Activated CD8-positive, alpha-beta memory T cell treated with anti-CD3 and anti-CD28 coated beads, Interleukin-2, amount 50 U/mL, for 48 hours (primary cell): ENCODE measurements around the gene C7orf57.
"Not testable (repeated sequence)": the region's sequence is repeated elsewhere in the genome, so short reads cannot be mapped to it uniquely, and the experiment has no call there.

Source experiments
- DNase-seq: peaks from one replicate; pipeline ENCODE4 v3.0.0-alpha.2; 2020

The C7orf57 gene

GRCh38 chr7:48038815-48039506 is 3.6 kb downstream of the C7orf57 start:
- DNase-seq: no peak

DNA sequence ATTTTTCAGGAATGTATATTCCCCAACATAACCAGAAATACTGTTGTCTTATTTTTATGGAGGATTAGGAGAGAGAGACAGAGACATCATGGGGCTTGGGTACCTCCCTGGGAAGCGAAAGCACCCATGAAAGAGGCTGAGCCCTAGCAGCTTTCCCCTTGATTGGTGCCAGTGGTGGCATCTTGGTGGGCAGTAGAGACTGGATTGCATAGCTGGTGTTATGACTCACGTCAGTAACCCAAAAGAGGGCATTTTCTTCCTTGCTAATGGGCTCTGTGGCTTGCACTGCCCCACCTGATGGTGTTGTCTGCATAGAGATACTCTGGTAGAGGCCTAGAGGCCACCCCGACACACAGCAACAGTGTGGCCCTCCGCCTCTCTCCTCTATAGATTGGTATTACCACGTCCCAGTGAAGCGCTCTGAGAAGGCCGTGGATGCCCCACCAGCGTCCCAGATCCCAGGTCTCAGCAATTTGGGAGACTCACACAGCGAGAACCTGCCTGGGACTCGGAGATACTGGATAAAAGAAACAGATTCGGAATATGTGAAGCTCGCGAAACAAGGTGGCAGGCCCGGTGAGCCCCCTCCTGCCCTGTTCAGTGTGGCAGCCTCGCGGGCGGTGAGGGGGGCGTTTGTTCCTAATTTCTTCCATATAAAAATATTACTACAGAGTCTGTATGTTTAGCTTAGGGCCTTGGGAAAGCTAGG is 5.8 kb downstream of the C7orf57 start:
- DNase-seq: no peak

GRCh38 chr7:48041653-48041970 is 6.3 kb downstream of the C7orf57 start:
- DNase-seq: no peak

GRCh38 chr7:48042216-48042615 is 6.9 kb downstream of the C7orf57 start:
- no peak for DNase-seq

DNA sequence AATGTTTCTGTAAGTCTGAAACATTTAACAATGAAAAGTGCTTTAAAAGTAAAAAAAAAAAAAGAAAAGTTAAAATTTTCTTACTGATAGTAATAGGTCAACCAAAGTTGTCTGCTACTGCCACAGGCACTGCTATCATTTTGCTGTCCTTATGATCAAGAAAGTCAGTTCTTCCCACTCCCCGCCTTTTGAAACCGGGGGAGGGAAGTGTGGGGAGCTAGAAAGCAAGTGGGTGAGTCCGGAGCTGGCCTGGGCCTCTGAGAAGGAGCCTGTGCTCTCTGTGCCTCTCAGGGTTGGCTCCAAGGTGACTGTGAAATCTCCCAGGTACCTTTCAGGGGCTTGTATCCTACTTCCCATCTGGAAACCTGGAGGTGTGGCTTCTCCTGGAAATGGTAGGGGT is 7.3 kb downstream of the C7orf57 start:
- no peak for DNase-seq

DNA sequence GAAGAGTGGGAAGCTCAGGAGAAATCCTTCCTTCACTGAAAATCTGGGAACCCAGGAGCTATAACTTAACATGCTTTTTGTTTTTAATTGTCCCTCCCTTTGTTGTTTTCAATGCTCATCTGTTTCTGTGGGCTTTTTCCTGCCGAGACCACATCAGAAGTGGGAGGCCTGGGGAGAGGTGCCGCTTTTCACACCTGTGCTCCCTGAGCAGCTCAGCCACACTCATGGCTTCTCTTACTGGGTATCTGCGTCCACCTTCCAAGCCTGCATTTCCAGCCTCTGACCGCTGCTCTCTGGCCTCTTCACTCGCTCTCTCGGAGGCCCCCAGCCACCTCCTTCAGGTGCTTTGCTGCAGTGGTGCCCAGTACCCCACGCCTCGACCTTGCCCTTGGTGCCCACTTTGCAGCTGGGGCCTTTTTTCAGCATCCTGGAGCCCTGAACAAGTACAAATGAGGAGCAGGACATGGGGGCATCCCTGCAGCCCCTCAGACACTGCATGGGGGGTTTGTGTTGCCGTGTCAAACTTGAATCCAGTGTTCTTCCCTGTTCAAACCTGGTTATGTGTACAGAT is 9.9 kb downstream of the C7orf57 start:
- DNase-seq: no peak

DNA sequence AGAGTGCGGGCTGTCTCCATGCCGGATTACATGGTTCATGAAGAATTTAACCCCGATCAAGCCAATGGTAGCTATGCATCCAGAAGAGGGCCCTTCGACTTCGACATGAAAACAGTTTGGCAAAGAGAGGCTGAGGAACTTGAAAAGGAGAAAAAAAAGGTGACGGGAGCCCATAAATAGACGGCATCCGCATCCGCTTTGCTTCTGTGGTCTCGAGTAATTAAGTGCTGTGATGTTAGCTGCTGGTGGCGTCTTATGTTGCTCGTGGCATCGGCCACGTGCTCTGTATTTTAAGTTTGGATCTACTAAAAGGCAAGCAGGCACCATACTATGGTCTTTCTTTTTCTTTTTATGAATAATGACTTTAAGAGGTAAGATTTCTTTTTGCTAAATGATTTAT is 11.1 kb downstream of the C7orf57 start:
- DNase-seq: no peak

DNA sequence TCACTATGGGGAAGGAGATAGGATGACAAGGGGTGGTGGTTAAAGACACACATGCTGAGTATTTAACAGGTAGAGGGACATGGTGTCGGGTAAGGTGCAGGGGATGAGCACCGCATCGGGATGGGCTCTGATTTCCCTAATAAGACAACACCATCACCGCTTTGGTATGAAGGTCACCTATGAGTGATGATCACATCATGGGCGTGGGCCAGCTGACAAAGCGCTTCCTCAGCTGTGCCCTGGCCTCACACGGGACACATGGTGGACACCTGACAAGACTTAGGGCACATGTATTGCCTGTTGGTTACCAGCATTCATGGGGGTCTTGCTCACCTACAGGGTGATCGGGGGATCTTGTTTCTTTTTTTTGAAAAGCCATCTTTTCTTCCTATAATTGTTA is 12.8 kb downstream of the C7orf57 start:
- DNase-seq: no peak

GRCh38 chr7:48049850-48050249 is 14.5 kb downstream of the C7orf57 start:
- no peak for DNase-seq

GRCh38 chr7:48052748-48053147 is 17.4 kb downstream of the C7orf57 start:
- DNase-seq: no peak

DNA sequence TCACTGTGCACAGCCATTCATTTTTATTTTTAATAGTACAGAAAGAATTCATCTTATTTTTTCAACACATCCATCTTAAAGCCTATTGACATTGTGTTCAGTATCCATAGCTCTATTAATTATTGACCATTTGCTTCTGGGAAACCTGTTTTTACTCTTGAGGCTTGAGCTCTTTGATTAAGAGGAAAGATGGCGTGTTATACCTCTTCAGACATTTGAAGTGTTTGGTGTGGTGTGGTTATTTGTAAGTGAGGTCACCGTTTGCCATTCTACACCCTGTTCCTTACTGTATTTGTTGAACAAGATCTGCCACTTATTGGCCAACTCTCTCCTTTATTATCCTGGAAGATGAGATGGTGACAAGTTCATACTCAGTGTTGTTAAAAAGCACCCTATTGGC is 18.4 kb downstream of the C7orf57 start:
- DNase-seq: no peak

- no peak for DNase-seq
Measured at GRCh38 chr7:48058990-48059389, 23.6 kb downstream of the C7orf57 start.

- no peak for DNase-seq
Measured at GRCh38 chr7:48059706-48060105, 24.4 kb downstream of the C7orf57 start.

DNA sequence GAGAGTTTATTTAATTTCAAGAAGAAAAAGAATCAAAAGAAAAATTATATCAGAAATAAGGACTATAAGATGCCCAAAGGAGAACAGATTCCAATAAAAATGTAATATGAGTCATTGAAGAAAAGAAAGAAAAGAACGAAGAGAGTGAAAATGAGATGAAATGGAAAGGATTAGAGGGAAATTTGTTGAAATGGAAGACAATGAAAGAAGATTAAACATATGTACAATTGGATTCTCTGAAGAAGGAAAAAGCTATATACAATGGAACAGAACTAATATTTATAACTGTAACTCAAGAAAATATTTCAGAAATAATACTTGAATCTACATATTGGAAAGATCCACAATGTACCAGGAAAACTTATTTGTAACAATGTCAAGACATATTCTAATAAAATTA is 28.6 kb downstream of the C7orf57 start:
- DNase-seq: no peak

DNA sequence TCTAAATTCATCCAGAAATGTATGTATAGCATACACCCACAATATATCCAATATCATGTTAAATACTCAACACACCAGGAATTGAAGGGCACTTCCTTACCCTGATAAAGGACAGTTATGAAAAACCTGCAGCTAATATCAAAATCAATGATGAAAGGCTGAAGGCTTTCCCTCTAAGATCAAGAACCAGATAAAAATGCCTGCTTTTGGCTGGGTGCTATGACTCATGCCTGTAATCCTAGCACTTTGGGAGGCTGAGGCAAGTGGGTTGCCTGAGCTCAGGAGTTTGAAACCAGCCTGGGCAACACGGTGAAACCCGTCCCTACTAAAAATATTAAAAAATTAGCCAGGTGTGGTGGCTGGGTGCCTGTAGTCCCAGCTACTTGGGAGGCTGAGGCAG is 32.1 kb downstream of the C7orf57 start:
- DNase-seq: no peak

DNA sequence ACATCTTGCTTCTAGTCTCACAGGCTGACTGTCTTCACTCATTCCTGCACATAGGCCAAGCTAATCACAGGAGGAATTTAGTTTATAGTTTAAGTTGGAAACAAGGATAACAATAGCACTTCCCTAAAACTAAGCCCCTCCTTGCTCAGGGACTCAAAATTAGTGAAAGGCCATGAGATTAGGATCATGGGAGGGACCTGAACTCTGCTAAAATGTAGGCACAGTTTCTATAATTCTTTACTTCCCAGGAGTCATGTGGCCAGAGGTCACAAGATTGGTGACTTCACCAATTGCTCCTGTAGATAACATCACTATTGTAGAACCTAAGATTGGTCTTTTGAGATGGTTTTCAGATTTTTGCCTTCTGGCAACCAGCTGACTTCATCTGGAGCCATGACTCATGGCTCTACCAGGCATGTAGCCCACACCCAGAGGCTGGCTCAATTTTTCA is 38.9 kb downstream of the C7orf57 start:
- DNase-seq: no peak

- no peak for DNase-seq
Measured at GRCh38 chr7:48077423-48077822, 42.1 kb downstream of the C7orf57 start.

- DNase-seq: no peak
Measured at GRCh38 chr7:48078470-48078869, 43.1 kb downstream of the C7orf57 start.

- DNase-seq: not testable (repeated sequence)
Measured at GRCh38 chr7:48082378-48082777, 47.0 kb downstream of the C7orf57 start.

DNA sequence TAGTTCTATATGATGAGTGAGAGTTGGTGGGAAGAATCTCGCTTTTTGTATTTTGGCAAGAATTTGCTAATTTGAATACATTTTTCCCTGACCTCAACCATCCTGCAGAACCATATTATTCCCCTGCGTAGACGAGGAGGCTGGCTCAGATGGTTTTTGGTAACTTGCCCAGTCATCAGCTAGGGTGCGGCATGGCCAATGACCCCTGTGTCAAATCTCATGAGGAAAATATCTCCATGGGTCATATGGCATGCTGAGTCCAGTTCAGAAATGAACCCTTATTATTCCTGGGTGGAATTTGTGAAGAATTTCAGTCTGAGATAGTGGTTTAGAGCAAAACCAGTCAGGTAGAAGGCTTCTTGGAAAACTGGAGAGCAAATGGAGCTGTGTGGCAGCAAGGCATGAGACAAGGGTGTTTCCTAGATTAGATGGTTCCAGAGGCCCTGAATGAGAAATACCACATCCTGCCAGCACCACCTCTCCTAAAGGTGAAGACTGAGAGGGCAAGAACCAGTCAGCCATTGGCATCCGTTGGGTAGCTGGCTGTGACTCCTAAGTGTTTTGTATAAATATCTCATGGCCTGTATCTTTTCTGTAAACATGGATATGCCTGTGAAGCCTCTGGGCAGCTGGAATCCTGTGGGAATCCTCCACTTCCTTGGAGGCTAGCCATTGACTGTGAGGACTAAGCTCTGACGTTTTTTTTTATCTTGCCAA is 47.9 kb downstream of the C7orf57 start:
- no peak for DNase-seq

DNA sequence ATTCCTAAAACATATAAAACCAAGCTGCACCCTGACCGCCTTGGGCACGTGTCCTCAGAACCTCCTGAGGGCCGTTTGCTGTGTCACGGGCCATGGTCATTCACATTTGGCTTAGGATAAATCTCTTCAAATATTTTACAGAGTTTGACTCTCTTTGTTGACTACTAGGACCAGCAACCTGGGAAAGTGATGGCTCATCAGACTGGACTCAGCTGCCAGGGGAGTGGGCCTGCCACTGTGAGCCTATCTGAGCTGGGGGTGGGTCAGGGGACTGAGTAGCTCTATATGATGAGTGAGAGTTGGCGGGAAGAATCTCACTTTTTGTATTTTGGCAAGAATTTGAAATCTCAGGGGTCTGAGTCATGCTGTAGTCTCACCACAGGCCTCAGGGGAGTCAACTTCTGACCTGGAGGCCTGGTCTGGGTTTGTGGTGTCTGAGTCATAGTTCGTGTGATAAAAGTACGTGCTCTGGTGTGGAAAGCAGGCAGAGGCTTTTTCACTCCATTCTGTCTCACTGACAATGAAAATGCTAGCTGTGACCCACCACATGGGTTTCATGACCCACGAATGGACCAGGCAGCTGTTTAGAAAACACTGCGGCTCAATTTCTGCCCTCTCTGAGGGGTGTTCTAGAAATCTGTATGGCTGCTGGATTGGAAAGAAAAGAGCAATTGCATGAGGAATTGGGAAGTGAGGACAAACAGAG is 49.5 kb downstream of the C7orf57 start:
- peak; percentile 77 for DNase-seq

GRCh38 chr7:48085433-48085791 is 50.1 kb downstream of the C7orf57 start:
- DNase-seq: no peak

GRCh38 chr7:48085942-48086341 is 50.6 kb downstream of the C7orf57 start:
- no peak for DNase-seq
